K562 (cell line): Measurements from ENCODE around the gene MYH9. TPM values are rescaled to one million over a fixed set of nuclear protein-coding genes. Genes with fewer than 3 reads are reported as not detected.
"Not testable (repeated sequence)": the region's sequence is repeated elsewhere in the genome, so short reads cannot be mapped to it uniquely, and the experiment has no call there.

Experiments
- ATAC-seq: fragments of 200-7000 bp; cut with Tn5 transposase; 3 replicates; pipeline ENCODE4 v1.9.1; 2020; ENCODE audit warnings: moderate library complexity
- BruUV-seq: library from RNA; stranded (reverse); fragments of 400-500 nt; replicated peaks from 2 replicates; lab custom pipeline; 2021; lab: Mats Ljungman, UMichigan
- CTCF ChIA-PET: fragments of 300-600 bp; formaldehyde crosslinking; extraction: SDS; loops from one replicate; lab custom pipeline; 2021; ENCODE audit warnings: low intra/inter-chr PET ratio; lab: Yijun Ruan, JAX
- POLR2A ChIA-PET: fragments of 300-600, 350-650 bp; sonication (Branson Sonifier 250); formaldehyde crosslinking; extraction: SDS; loops from one replicate; lab custom pipeline; 2021; ENCODE audit warnings: antibody characterized with exemption, inconsistent platforms; lab: Yijun Ruan, JAX
- DNase-seq, 4 experiments: peaks; one replicate each; pipeline versions ENCODE4 v3.0.0 to v3.0.0-alpha.2; 2011 to 2018; ENCODE audit warnings: low spot score in 3 of 4, mixed read lengths in 3 of 4; ENCODE audit errors: extremely low read depth in 1 of 4
- FAIRE-seq: peaks from 2 replicates; lab custom pipeline; 2011; peaks lifted over from hg19 to GRCh38; lab: Jason Lieb, UNC
- H2AFZ ChIP-seq: 2 replicates; pipeline ENCODE4 v1.6.0; 2011; ENCODE audit warnings: low read depth, low read length, control low read depth, inconsistent platforms
- H3K27ac ChIP-seq: fragments of 200-600 bp; 3 replicates; pipeline ENCODE4 v1.8.0; 2011; ENCODE audit warnings: low read depth, mild to moderate bottlenecking, control low read depth, inconsistent platforms, low read length, moderate library complexity, mixed read lengths; ENCODE audit errors: extremely low read depth
- H3K27me3 ChIP-seq, 2 experiments: fragments of 300-600 bp in 1 of 2; 2 replicates in 1 of 2; 3 replicates in 1 of 2; pipeline versions ENCODE4 v1.6.0 to v1.8.0; 2011; ENCODE audit warnings: inconsistent platforms in 2 of 2, low read length in 2 of 2, mild to moderate bottlenecking in 1 of 2, mixed read lengths in 1 of 2, moderate library complexity in 1 of 2; ENCODE audit not compliant: control insufficient read depth in 2 of 2, insufficient read depth in 2 of 2
- H3K36me3 ChIP-seq: fragments of 300-600 bp; 3 replicates; pipeline ENCODE4 v1.8.0; 2011; ENCODE audit warnings: mild to moderate bottlenecking, low read length, inconsistent platforms; ENCODE audit not compliant: control insufficient read depth, insufficient read depth
- H3K4me1 ChIP-seq, 2 experiments: fragments of 200-600 bp in 1 of 2; replicated peaks in 1 of 2; 2 replicates in 1 of 2; 3 replicates in 1 of 2; pipeline versions ENCODE4 v1.5.1 to v1.8.0; 2011; ENCODE audit warnings: inconsistent platforms in 2 of 2, low read length in 2 of 2, mild to moderate bottlenecking in 1 of 2, mixed read lengths in 1 of 2, moderate library complexity in 1 of 2; ENCODE audit not compliant: control insufficient read depth in 2 of 2, insufficient read depth in 2 of 2
- H3K4me2 ChIP-seq: 2 replicates; pipeline ENCODE4 v1.6.1; 2011; ENCODE audit warnings: low read length, control low read depth, inconsistent platforms, mixed read lengths; ENCODE audit not compliant: insufficient read depth
- H3K4me3 ChIP-seq: fragments of 200-600 bp; sonication (generic), shearing (Covaris generic); 2 replicates; pipeline ENCODE4 v1.5.1; 2016; ENCODE audit warnings: control low read depth, inconsistent platforms
- H3K79me2 ChIP-seq: fragments of 200-600 bp; 3 replicates; pipeline ENCODE4 v1.8.0; 2011; ENCODE audit warnings: low read length, inconsistent platforms; ENCODE audit not compliant: control insufficient read depth, insufficient read depth
- H3K9ac ChIP-seq, 2 experiments: 2 replicates each; pipeline versions ENCODE4 v1.6.0 to v1.6.1; 2011; ENCODE audit warnings: low read depth in 2 of 2, low read length in 2 of 2, control low read depth in 1 of 2, inconsistent platforms in 1 of 2, mild to moderate bottlenecking in 1 of 2, mixed read lengths in 1 of 2; ENCODE audit not compliant: insufficient read depth in 1 of 2
- H3K9me1 ChIP-seq: one replicate; pipeline ENCODE4 v1.6.0; 2011; ENCODE audit warnings: inconsistent platforms, mild to moderate bottlenecking, low read length, moderate library complexity; ENCODE audit not compliant: control insufficient read depth, insufficient read depth
- H3K9me3 ChIP-seq: replicated peaks from 2 replicates; pipeline ENCODE4 v1.5.1; 2011; ENCODE audit warnings: low read depth, low read length, inconsistent platforms; ENCODE audit not compliant: control insufficient read depth, insufficient read depth
- H4K20me1 ChIP-seq: replicated peaks from 2 replicates; pipeline ENCODE4 v1.6.1; 2011; ENCODE audit warnings: low read length, inconsistent platforms, mixed read lengths; ENCODE audit not compliant: control insufficient read depth, insufficient read depth
- ELF1 ChIP-seq: fragments of 200-800 bp; sonication (Bioruptor generic); IDR thresholded peaks from 2 replicates; pipeline ENCODE4 v1.6.1; 2016; ENCODE audit warnings: missing genetic modification characterization, missing compliant biosample characterization
- NRF1 ChIP-seq, 2 experiments: fragments of 450-650 bp; IDR thresholded peaks in 1 of 2; conservative IDR thresholded peaks in 1 of 2; 2 replicates each; pipeline ENCODE4 v1.6.1; 2014; ENCODE audit warnings: mild to moderate bottlenecking in 2 of 2
- ZBTB33 ChIP-seq: sonication (generic); formaldehyde crosslinking; IDR thresholded peaks from 2 replicates; pipeline ENCODE4 v1.8.1; 2023; ENCODE audit warnings: mild to moderate bottlenecking, missing genetic modification reagents
- ZNF584 ChIP-seq: fragments of 200-800 bp; sonication (Bioruptor generic); IDR thresholded peaks from 2 replicates; pipeline ENCODE4 v1.6.1; 2016; ENCODE audit warnings: low read depth, mild to moderate bottlenecking, missing genetic modification characterization, missing compliant biosample characterization
- WGBS: fragments of 100-300 bp; shearing (Covaris generic); methylation state at CpG from one replicate; pipeline ENCODE4 v1.1.6; 2016; ENCODE audit warnings: low coverage, mixed read lengths; ENCODE audit not compliant: insufficient coverage; ENCODE audit errors: missing lambda C conversion rate; 5-methylcytosine and 5-hydroxymethylcytosine counted together
- in situ Hi-C: fragments of 300-500 bp; cut with MboI; formaldehyde crosslinking; loops from 4 replicates; pipeline ENCODE4 v1.15.0; 2018; ENCODE audit warnings: inconsistent platforms, mixed read lengths
- intact Hi-C: fragments of 100-400 bp; cut with micrococcal nuclease; formaldehyde crosslinking; loops from 2 replicates; pipeline ENCODE4 v1.14.2; 2022
- polyA plus RNA-seq, 8 experiments: library from polyadenylated mRNA; depleted of rRNA in 4 of 8; stranded (reverse) in 5 of 8; unstranded in 3 of 8; fragments of >200 nt; fragmentation: Nextera tagmentation in 2 of 8; fragmentation: Illumina TruSeq in 1 of 8; extraction: Ambion mirVana in 2 of 8; extraction: Trizol in 1 of 8; gene quantifications; 2 replicates each; pipeline versions ENCODE4 v1.2.1 to v1.2.3, GENCODE V29; 2011 to 2014; ENCODE audit warnings: inconsistent platforms in 1 of 8, missing spikeins in 1 of 8
- total RNA-seq, 7 experiments: library from RNA; depleted of rRNA in 6 of 7; stranded (reverse); fragments of >200 nt in 6 of 7; fragmentation: Illumina TruSeq in 2 of 7; extraction: Trizol in 2 of 7; gene quantifications; 2 replicates each; pipeline versions ENCODE4 v1.2.1 to v1.2.3, GENCODE V29; 2011 to 2021; ENCODE audit warnings: low replicate concordance in 1 of 7

Gene MYH9
- total and polyA plus RNA-seq, 9 of the 15 experiments (the other 6 are each of a cell fraction or from before 2014, with no cell fraction given): 0.71 to 111 (median 24.6) TPM

- in situ Hi-C loops: no loop called here
- Histone ChIP-seq H4K20me1 (no peaks in the 10 kb centered on the region), H3K4me2 (no peak overlapping the region), H3K9me3 (no peaks in the 10 kb centered on the region), H3K27me3 (no peaks in the 10 kb centered on the region), H3K79me2 (no peaks in the 10 kb centered on the region), H3K9ac (peak overlapping the region in 1 of 2 experiments; percentile 7; a peak in 1 of 4 replicates), H2AFZ (no peak overlapping the region), H3K9me1 (no peaks in the 10 kb centered on the region), H3K36me3 (no peaks in the 10 kb centered on the region), H3K4me3 (no peak overlapping the region), H3K4me1 (peaks cover 4 to 10% of the 10 kb centered on the region in 2 experiments; a peak in 3 of 5 replicates), H3K27ac (no peak overlapping the region)
- intact Hi-C loops: no loop called here
- TF ChIP-seq ZNF584 (CRISPR knock-in tag): no peak
- TF ChIP-seq ZBTB33 (CRISPR knock-in tag): peak; percentile 33; the same call in 1 of the 2 replicates
- TF ChIP-seq ELF1 (tag): 0 out of 2 replicates have a peak, but pooled peaks have one; percentile 38
- TF ChIP-seq NRF1 (conservative IDR thresholded peaks at IDR 0.05 in 1 of 2, IDR thresholded peaks at IDR 0.05 in 1 of 2): 0 out of 4 replicates have a peak, but pooled peaks of 1 of the 2 experiments have one; percentile 13
- FAIRE-seq: no peak
- DNase-seq: peak in 3 of 4 experiments; percentile 39 to 51 (median 44)
- ChIA-PET CTCF (no interaction called here), POLR2A (no interaction called here)
- BruUV-seq: no TSS peak
- peak; percentile 82 for ATAC-seq
- 81% methylated on average over 33 of the region's 56 CpGs for WGBS
These were observed 22.4 kb upstream of the MYH9 start for GRCh38 chr22:36409911-36410756.

- H3K4me2 ChIP-seq, H3K36me3 ChIP-seq, H2AFZ ChIP-seq, BruUV-seq, intact Hi-C loops, H3K9me1 ChIP-seq, H3K9ac ChIP-seq, H3K4me3 ChIP-seq, H3K79me2 ChIP-seq, POLR2A ChIA-PET, CTCF ChIA-PET, H3K27me3 ChIP-seq, FAIRE-seq, DNase-seq, in situ Hi-C loops, H3K27ac ChIP-seq, H4K20me1 ChIP-seq, H3K4me1 ChIP-seq, H3K9me3 ChIP-seq, ATAC-seq: not testable (repeated sequence)
- WGBS: 88% methylated on average over 10 of the region's 15 CpGs
These were observed 21.8 kb upstream of the MYH9 start for GRCh38 chr22:36409554-36409910.
